Lower leg skin (tissue), 3 donors: Measurements from ENCODE around the gene SLC41A3.

ENCODE experiments used
- POLR2A ChIP-seq, 2 donors: fragments of 450-650 bp; IDR thresholded peaks; one replicate each; pipeline ENCODE4 v1.6.1; 2016 to 2017; ENCODE audit warnings: antibody characterized with exemption in 2 of 2, mild to moderate bottlenecking in 1 of 2, moderate library complexity in 1 of 2
- TF ChIP-seq, protein P1 (sequence below), 3 donors: fragments of 450-650 bp; IDR thresholded peaks; one replicate each; pipeline ENCODE4 v1.5.1; 2016; ENCODE audit warnings: antibody characterized with exemption in 3 of 3, mild to moderate bottlenecking in 3 of 3, moderate library complexity in 2 of 3

DNA sequence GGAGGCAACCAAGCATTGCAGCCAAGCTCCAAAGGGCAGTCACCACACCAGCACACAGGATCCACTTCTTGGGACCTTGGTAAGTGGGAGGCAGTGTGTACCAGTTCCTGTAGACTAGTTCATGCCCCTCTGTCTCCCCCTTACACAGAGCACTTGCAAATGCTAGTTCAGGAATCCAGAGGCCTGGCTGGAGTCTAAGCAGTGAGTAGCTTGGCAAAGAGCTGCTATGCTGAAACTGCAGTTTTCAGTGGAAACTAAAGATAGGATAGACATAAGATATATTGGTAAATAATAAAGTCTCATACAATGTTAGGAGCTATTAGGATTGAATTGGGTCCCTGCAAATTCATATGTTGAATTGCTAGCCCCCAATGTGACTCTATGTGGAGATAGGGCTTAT, 13.9 kb upstream of the SLC41A3 start:
- TF ChIP-seq, protein P1, sequence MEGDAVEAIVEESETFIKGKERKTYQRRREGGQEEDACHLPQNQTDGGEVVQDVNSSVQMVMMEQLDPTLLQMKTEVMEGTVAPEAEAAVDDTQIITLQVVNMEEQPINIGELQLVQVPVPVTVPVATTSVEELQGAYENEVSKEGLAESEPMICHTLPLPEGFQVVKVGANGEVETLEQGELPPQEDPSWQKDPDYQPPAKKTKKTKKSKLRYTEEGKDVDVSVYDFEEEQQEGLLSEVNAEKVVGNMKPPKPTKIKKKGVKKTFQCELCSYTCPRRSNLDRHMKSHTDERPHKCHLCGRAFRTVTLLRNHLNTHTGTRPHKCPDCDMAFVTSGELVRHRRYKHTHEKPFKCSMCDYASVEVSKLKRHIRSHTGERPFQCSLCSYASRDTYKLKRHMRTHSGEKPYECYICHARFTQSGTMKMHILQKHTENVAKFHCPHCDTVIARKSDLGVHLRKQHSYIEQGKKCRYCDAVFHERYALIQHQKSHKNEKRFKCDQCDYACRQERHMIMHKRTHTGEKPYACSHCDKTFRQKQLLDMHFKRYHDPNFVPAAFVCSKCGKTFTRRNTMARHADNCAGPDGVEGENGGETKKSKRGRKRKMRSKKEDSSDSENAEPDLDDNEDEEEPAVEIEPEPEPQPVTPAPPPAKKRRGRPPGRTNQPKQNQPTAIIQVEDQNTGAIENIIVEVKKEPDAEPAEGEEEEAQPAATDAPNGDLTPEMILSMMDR (IDR thresholded peaks at IDR 0.05) = no peak
- TF ChIP-seq POLR2A (IDR thresholded peaks at IDR 0.05) = no peak
